ENCODE data around the gene GSC.

The GSC gene

DNA sequence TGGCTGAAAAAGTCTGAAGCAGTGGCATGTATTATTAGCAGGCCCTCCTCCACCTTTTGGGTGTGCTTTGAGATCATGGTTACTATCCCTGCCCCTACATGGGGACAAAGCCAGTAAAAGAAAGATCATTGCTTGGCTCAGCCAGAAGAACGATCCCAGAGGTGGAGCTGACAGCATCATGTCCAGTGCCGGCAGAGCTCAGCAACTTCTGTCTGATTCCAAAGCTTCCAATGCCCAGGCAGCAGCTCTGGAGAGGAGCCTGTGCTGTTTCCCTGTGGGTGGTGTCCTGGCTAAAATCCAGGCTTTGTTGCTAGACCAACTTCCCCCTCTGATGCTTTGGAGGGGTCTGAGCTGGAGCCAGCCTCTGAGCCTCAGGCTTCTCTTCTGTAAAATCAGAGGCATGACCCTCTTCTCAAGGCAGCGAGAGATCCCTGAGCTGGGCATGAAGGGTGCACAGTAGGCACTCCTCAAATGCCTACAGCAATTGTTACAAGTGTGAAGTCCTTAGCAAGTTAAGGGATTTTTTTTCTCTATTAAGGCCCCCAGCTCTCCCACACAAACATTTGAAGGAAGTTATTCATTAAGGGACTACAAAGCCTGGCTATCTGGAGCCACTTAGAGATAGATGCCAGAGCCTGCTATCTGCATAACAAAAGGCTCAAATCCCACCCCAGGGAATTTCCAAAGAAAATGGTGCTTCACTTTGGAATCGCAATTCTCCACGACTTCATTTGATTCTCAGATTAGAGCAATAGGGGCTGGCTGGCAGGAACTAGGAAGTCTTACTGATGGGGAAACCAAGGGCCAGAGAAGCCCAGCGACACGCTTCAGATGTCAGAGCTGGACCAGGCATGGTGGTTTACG, 10.9 kb upstream of the GSC start:
- TF ChIP-seq, protein P1, sequence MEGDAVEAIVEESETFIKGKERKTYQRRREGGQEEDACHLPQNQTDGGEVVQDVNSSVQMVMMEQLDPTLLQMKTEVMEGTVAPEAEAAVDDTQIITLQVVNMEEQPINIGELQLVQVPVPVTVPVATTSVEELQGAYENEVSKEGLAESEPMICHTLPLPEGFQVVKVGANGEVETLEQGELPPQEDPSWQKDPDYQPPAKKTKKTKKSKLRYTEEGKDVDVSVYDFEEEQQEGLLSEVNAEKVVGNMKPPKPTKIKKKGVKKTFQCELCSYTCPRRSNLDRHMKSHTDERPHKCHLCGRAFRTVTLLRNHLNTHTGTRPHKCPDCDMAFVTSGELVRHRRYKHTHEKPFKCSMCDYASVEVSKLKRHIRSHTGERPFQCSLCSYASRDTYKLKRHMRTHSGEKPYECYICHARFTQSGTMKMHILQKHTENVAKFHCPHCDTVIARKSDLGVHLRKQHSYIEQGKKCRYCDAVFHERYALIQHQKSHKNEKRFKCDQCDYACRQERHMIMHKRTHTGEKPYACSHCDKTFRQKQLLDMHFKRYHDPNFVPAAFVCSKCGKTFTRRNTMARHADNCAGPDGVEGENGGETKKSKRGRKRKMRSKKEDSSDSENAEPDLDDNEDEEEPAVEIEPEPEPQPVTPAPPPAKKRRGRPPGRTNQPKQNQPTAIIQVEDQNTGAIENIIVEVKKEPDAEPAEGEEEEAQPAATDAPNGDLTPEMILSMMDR (IDR thresholded peaks at IDR 0.05), result no peak
- Histone ChIP-seq H3K4me3 (no peak overlapping the region), H3K36me3 (no peaks in the 10 kb centered on the region), H3K27ac (no peak overlapping the region), H3K4me1 (no peaks in the 10 kb centered on the region), H3K9me3 (no peaks in the 10 kb centered on the region), H3K27me3 (peaks cover 0 to 40% of the 10 kb centered on the region in 2 donors)
- DNase-seq, result no peak
- intact Hi-C loops (cut with DNase I; ENCODE audit: low total_unique reads), result no loop called here

DNA sequence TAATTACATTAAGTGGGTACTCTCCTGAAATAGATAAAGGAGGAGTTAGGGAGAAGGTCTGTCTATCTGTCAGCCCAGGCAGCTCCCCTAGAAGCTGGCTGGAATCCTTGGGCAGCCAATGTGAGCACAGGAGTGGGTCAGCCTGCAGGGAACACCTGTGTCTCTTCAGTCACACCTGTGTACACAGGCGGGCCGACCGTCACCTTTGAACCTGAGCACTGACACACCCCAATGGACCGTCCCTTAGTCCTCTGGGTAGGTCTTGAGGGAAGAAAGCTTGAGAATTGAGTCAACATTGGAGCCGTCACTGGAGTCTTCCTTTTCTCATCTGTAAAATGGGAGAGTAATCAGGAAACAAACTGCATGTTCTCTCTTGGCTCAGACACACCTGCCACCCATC, 9.8 kb upstream of the GSC start:
- Histone ChIP-seq H3K4me1 (no peaks in the 10 kb centered on the region), H3K27ac (no peak overlapping the region), H3K27me3 (peaks cover 0 to 50% of the 10 kb centered on the region in 2 donors), H3K9me3 (no peaks in the 10 kb centered on the region), H3K36me3 (no peaks in the 10 kb centered on the region), H3K4me3 (no peak overlapping the region)
- TF ChIP-seq, protein P1 (IDR thresholded peaks at IDR 0.05), result no peak
- intact Hi-C loops (cut with DNase I; ENCODE audit: low total_unique reads), result loop anchor here (5.0 kb wide), 1 partner anchor 318 kb away; no protein-coding TSS in a partner anchor
- no peak for DNase-seq

DNA sequence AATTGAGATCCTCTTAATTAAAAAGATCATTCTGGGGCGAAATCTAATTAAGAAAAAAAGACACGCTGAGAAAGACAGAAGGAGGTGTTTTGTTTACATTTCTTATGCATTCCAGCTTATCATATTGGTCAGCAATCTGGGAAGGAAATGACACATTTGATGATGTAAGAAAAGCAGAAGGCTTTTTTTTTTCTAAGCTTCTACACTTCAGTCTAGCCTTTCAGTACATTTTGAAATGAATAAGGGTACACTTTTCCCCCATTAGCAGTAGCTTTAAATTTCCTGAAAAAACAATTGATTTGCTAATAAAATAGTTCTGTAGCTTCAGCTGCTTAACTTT, 5.9 kb upstream of the GSC start:
- intact Hi-C loops (cut with DNase I; ENCODE audit: low total_unique reads), result loop anchor here (5.0 kb wide), 1 partner anchor 321 kb away; no protein-coding TSS in a partner anchor
- no peak for DNase-seq

DNA sequence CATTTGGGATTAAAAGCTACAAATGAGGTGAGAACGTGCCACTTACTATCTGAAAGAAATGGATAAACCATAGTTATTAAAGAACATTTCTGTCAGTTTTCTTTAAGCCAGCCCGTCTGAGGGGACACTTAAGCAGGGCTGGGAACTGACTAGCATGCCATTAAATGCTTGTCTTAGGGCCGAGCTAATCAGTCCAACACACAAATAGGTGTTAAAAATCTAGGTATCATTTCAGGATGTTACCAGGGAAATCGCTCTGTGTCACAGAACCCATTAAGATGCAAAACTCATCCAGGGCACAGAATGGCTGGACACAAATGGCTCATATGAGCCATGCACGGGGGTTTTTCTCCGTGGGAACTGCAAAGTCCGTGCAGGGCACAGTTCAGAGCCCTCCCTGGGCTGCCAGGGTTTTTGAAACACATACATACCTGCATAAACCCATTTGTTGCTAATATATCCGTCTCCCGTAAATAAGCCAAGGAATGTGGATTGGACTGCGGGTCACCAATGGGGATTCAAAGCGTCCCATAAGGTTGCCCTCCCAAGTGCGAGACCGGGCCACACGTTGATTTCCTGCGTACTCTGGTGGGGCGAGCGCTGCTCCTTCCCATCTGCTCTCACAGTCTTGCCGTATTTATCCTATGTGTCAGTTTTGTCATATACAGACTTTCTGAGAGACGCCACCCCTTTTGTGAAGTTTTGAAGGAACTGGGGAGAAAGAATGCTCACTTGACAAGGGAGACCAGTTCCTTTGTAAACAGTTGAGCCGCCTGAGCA, 5.4 kb upstream of the GSC start:
- Histone ChIP-seq H3K36me3 (no peaks in the 10 kb centered on the region), H3K4me3 (no peak overlapping the region), H3K4me1 (peaks cover 0 to 3% (median under 1%) of the 10 kb centered on the region in 4 donors), H3K27ac (no peak overlapping the region), H3K27me3 (peaks cover 3 to 79% of the 10 kb centered on the region in 2 donors), H3K9me3 (no peaks in the 10 kb centered on the region)
- intact Hi-C loops (cut with DNase I; ENCODE audit: low total_unique reads), result loop anchor here (5.0 kb wide), 1 partner anchor 322 kb away; no protein-coding TSS in a partner anchor
- TF ChIP-seq, protein P1 (IDR thresholded peaks at IDR 0.05), result no peak
- no peak for DNase-seq

More for the DNA sequence above, 5.9 kb upstream of the GSC start:
- H3K4me3 ChIP-seq, result no peak overlapping the region
- TF ChIP-seq, protein P1 (IDR thresholded peaks at IDR 0.05), result no peak
- no peaks in the 10 kb centered on the region for H3K9me3 ChIP-seq
- no peaks in the 10 kb centered on the region for H3K36me3 ChIP-seq
- H3K27me3 ChIP-seq, result peaks cover 3 to 79% of the 10 kb centered on the region in 2 donors
- no peaks in the 10 kb centered on the region for H3K4me1 ChIP-seq
- no peak overlapping the region for H3K27ac ChIP-seq

DNA sequence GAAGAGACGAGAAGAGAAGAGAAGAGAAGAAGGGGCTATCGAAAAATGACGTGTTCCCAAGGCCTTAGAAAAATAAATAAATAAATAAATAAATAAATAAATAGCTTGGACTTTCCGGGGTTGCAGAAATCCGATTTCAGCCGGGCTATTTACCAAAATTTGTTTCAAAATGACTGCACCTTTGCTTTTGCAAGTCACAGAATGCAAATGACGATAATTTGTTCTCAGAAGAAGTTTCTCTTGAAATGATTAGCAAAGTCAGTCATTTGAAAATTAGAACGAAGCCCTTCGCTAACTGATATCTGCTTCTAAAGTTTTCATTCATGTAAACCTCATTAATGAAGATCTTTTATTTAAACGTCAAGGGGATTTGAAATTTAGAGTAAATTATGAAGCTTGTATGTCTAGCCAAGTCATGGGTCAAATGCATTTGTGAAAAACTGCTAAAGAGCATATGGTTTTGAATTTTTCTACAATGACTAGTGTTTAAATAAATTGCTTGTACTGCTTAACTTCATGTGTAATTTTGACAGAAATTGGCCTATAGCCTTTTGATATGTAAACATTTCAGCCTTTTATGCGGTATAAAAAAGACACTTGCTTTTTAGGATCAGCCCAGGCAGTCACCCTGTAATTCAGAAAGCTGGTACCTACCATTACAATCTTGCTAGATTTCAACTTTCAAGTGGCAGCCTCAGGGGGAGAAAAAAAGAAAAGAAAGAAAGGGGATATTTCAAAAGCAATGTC, 4.6 kb upstream of the GSC start:
- no peaks in the 10 kb centered on the region for H3K36me3 ChIP-seq
- H3K4me3 ChIP-seq, result no peak overlapping the region
- no peak overlapping the region for H3K27ac ChIP-seq
- TF ChIP-seq, protein P1 (IDR thresholded peaks at IDR 0.05), result no peak
- peaks cover 3 to 75% of the 10 kb centered on the region in 2 donors for H3K27me3 ChIP-seq
- no peak for DNase-seq
- intact Hi-C loops (cut with DNase I; ENCODE audit: low total_unique reads), result loop anchor here (5.0 kb wide), 1 partner anchor 323 kb away; no protein-coding TSS in a partner anchor
- no peaks in the 10 kb centered on the region for H3K9me3 ChIP-seq
- H3K4me1 ChIP-seq, result peaks cover 0 to 10% (median 5%) of the 10 kb centered on the region in 4 donors
